GM19035 (cell line): Measurements from ENCODE around the gene COL19A1.
"Not testable (repeated sequence)": the region's sequence is repeated elsewhere in the genome, so short reads cannot be mapped to it uniquely, and the experiment has no call there.

Source experiments
- ATAC-seq: cut with Tn5 transposase; IDR thresholded peaks from one replicate; pipeline ENCODE4 v1.9.1; 2021; ENCODE audit not compliant: unreplicated experiment

COL19A1 gene

GRCh38 chr6:69866770-69867638, 648 bp downstream of the COL19A1 start:
- ATAC-seq = peak; percentile 70

- no peak for ATAC-seq
Measured at GRCh38 chr6:69867639-69867976, 1.3 kb downstream of the COL19A1 start.

- no peak for ATAC-seq
Measured at GRCh38 chr6:69868252-69868804, 2.0 kb downstream of the COL19A1 start.

DNA sequence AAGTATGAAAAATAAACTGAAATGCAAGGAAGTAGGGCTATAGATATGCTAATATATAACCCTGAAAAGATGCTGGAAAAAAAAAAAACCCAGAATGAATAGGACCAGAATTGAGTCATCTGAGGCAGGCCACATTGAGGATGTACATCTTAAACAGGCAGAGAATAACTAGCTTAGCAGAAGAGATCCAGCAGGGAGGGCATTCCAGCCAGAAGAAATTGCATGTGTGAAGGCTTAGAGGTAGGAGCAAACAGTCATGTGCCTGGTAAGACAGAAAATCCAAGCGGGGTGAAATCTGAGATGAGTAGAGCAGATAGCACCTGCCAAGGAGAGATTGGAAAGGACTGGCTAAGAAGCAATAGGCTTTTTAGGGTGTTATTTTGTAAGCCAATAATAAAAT, 2.6 kb downstream of the COL19A1 start:
- ATAC-seq = no peak

- ATAC-seq = no peak
Measured at GRCh38 chr6:69871107-69871506, 4.8 kb downstream of the COL19A1 start.

GRCh38 chr6:69873291-69873690, 6.9 kb downstream of the COL19A1 start:
- no peak for ATAC-seq

DNA sequence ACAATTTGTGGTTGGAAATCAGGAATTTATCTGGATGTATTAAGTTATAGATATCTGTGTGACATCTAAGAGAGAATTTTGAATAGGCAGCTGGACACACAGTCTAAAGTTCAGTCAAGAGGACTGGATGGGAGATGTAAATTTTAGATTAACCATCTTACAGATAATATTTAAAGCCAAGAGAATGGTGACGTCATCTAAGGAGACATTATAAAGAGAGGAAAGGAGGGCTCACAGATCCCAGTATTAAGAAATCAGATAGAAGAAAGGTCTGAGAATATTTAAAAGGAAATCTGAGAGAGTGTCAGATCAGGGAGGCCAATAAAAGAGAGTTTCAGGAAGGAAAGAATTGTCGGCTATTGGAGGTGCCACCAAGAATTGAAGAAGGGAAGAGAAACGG, 9.4 kb downstream of the COL19A1 start:
- ATAC-seq = no peak

DNA sequence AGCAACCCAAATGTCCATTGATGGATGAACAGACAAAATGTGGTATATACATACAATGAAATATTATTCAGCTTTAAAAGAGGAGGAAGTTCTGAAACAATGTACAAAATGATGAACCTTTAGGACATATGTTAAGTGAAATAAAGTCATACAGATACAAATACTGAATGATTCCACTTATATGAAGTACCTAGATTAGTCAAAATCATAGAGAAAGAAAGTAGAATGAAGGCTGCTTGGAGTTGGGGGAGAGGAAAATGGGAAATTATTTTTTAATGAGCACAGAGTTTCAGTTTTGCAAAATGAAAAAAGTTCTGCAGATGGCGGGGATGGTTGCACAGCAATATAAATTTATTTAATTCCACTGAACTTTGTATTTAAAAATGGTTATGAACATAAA, 12.4 kb downstream of the COL19A1 start:
- ATAC-seq = no peak

- no peak for ATAC-seq
Measured at GRCh38 chr6:69880601-69881000, 14.2 kb downstream of the COL19A1 start.

- ATAC-seq = peak; percentile 81
Measured at GRCh38 chr6:69881322-69882151, 15.2 kb downstream of the COL19A1 start.

DNA sequence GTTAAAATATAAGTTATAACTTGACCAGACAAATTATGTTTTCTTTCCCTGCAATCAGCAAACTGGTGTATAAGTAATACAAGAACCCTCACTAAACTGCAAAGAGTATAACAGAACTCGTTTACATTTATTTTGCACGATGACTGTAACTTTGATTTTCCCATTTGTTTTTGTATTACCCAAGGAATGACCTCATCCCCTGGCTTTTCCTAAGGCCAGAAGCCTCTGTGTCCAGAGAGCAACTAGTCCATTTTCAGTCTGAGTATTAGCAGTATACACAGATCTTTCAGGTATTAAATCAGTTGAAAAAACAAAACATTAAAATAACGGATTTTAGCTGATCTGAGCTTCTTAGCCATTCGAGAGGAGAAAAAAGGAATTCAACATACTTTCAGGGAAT, 17.2 kb downstream of the COL19A1 start:
- no peak for ATAC-seq

DNA sequence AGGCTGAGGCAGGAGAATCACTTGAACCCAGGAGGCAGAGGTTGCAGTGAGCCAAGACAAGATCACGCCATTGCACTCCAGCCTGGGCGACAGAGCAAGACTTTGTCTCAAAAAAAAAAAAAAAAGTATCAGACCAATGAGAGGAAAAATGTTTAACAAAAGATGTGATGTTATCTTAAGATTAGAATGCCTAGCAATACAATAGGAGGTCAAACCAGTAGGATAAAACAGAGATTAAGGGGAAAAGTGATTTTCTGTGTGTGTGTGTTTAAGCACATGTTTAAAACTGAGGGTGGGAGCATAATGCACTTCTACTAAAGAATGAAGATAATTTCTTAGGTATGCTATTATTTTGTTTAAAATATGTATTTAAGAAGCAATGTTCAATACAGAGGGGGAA, 17.9 kb downstream of the COL19A1 start:
- no peak for ATAC-seq

DNA sequence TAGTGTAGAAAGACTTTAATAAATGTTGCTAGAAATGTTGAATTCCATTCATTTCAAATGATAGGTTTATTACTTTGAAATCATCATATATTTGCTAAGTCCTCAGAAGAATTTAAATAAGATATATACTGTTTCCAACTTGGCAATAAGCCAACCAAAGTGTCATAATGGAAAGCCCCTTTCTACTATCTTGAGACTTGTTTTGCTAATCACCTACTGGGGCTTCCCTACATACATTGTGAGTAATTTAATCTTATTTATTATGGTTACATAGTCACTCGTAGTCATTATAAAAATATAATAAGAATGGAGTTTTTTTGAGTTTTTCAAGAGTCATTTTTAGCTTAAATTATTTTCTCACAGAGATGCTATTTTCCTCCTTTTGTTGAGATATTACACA, 20.7 kb downstream of the COL19A1 start:
- peak; percentile 61 for ATAC-seq

GRCh38 chr6:69887714-69888345, 21.5 kb downstream of the COL19A1 start:
- ATAC-seq = no peak

GRCh38 chr6:69888482-69889233, 22.3 kb downstream of the COL19A1 start:
- no peak for ATAC-seq

- ATAC-seq = not testable (repeated sequence)
Measured at GRCh38 chr6:69889234-69889974, 23.0 kb downstream of the COL19A1 start.

DNA sequence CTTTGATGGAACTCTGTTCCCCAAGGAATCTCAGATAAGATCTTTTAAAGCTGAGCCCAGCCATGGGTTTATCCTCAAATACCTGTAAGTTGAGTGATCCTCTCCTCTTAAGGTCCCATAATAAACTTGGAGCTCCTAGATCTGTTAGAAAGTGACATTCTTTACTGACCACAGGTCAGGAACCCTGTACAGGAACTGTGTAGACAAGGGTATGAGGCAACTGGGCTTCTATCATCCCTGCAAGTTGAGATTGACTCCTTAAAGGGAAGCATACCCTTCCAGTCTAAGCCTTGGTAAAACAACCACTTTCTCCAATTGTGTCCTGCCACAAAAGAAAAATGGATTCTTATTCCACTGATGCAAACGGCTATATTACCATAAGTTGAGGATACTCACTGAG, 26.2 kb downstream of the COL19A1 start:
- not testable (repeated sequence) for ATAC-seq

DNA sequence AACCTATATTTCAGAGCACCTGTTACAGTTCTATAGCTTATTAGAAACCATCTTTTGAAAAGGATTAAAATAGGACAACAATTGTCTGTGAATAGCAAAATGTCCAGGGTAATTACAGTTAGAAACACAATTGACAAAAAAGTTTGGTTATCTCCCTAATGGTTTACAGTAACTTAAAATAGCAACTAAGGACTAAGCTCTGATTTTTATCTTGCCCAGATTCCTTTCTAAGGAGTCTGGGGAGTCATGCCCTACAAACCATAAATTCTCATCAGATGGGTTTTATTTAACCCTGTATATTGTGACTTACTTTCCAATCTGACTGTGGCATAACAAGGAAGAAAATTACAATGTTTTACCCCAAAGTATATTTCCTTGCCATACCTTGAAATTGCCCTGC, 26.9 kb downstream of the COL19A1 start:
- ATAC-seq = not testable (repeated sequence)

- ATAC-seq = peak; percentile 73
Measured at GRCh38 chr6:69894578-69895347, 28.4 kb downstream of the COL19A1 start.
